ENCODE data around the gene BABAM2.

BABAM2 gene

GRCh38 chr2:28279371-28279770, 388.8 kb downstream of the BABAM2 start:
- TF ChIP-seq MYC (IDR thresholded peaks at IDR 0.05; ENCODE audit: low read depth, low read length) (no peak), POLR2A (IDR thresholded peaks at IDR 0.05; ENCODE audit: extremely low read depth, insufficient read length) (no peak), MAX (IDR thresholded peaks at IDR 0.05; ENCODE audit: low read depth, low read length) (no peak)
- TF ChIP-seq, protein P1, sequence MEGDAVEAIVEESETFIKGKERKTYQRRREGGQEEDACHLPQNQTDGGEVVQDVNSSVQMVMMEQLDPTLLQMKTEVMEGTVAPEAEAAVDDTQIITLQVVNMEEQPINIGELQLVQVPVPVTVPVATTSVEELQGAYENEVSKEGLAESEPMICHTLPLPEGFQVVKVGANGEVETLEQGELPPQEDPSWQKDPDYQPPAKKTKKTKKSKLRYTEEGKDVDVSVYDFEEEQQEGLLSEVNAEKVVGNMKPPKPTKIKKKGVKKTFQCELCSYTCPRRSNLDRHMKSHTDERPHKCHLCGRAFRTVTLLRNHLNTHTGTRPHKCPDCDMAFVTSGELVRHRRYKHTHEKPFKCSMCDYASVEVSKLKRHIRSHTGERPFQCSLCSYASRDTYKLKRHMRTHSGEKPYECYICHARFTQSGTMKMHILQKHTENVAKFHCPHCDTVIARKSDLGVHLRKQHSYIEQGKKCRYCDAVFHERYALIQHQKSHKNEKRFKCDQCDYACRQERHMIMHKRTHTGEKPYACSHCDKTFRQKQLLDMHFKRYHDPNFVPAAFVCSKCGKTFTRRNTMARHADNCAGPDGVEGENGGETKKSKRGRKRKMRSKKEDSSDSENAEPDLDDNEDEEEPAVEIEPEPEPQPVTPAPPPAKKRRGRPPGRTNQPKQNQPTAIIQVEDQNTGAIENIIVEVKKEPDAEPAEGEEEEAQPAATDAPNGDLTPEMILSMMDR (IDR thresholded peaks at IDR 0.05; ENCODE audit: low read depth, low read length): no peak
- DNase-seq (ENCODE audit: low read depth): no peak
- no peak overlapping the region for H3K4me3 ChIP-seq (ENCODE audit: low read depth, low read length)

GRCh38 chr2:28280619-28281018, 390.1 kb downstream of the BABAM2 start:
- TF ChIP-seq, protein P1 (IDR thresholded peaks at IDR 0.05; ENCODE audit: low read depth, low read length): no peak
- TF ChIP-seq MYC (IDR thresholded peaks at IDR 0.05; ENCODE audit: low read depth, low read length) (no peak), MAX (IDR thresholded peaks at IDR 0.05; ENCODE audit: low read depth, low read length) (no peak), POLR2A (IDR thresholded peaks at IDR 0.05; ENCODE audit: extremely low read depth, insufficient read length) (no peak)
- H3K4me3 ChIP-seq (ENCODE audit: low read depth, low read length): no peak overlapping the region
- no peak for DNase-seq (ENCODE audit: low read depth)

GRCh38 chr2:28281739-28282138, 391.2 kb downstream of the BABAM2 start:
- H3K4me3 ChIP-seq (ENCODE audit: low read depth, low read length): no peak overlapping the region
- TF ChIP-seq, protein P1 (IDR thresholded peaks at IDR 0.05; ENCODE audit: low read depth, low read length): no peak
- no peak for TF ChIP-seq MYC (IDR thresholded peaks at IDR 0.05; ENCODE audit: low read depth, low read length)
- no peak for TF ChIP-seq POLR2A (IDR thresholded peaks at IDR 0.05; ENCODE audit: extremely low read depth, insufficient read length)
- no peak for TF ChIP-seq MAX (IDR thresholded peaks at IDR 0.05; ENCODE audit: low read depth, low read length)
- DNase-seq (ENCODE audit: low read depth): no peak

GRCh38 chr2:28282248-28282647, 391.7 kb downstream of the BABAM2 start:
- TF ChIP-seq MAX (IDR thresholded peaks at IDR 0.05; ENCODE audit: low read depth, low read length): no peak
- TF ChIP-seq POLR2A (IDR thresholded peaks at IDR 0.05; ENCODE audit: extremely low read depth, insufficient read length): no peak
- no peak for TF ChIP-seq MYC (IDR thresholded peaks at IDR 0.05; ENCODE audit: low read depth, low read length)
- TF ChIP-seq, protein P1 (IDR thresholded peaks at IDR 0.05; ENCODE audit: low read depth, low read length): no peak
- no peak overlapping the region for H3K4me3 ChIP-seq (ENCODE audit: low read depth, low read length)
- DNase-seq (ENCODE audit: low read depth): no peak

DNA sequence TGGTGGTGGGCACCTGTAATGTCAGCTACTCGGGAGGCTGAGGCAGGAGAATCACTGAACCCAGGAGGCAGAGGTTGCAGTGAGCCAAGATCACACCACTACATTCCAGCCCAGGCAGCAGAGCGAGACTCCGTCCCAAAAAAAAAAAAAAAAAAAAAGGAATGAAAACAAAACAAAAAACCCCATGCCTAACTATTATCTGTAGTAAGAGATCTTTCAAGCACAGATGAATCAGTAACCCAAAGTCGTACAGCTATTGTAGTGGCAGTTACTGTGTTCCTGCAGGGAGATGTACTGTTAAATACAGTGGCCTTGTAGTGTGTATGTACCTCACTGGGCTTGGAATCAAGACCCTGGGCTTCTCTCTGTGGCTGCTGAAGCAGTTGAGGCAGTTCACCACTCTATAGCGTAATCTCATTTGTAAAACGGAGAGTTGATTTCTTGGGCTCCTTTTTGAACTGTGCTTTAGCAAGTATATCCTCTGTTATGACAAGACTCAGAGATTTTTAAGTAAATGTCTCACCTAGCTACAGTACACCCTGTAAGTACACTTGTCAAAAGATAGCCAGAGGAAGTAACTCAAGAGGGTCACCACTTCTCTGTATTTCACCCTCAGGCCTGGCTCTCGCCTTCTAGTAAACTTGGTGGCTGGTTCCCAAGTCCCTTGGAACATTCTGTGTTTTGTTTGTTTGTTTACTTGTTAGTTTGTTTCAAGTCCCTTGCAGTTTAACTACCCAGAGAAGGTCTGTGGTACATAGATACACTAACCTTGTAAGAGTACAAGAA, 392.5 kb downstream of the BABAM2 start:
- no peak for DNase-seq (ENCODE audit: low read depth)
- TF ChIP-seq POLR2A (IDR thresholded peaks at IDR 0.05; ENCODE audit: extremely low read depth, insufficient read length) (no peak), MYC (IDR thresholded peaks at IDR 0.05; ENCODE audit: low read depth, low read length) (no peak), MAX (IDR thresholded peaks at IDR 0.05; ENCODE audit: low read depth, low read length) (no peak)
- TF ChIP-seq, protein P1 (IDR thresholded peaks at IDR 0.05; ENCODE audit: low read depth, low read length): no peak
- H3K4me3 ChIP-seq (ENCODE audit: low read depth, low read length): no peak overlapping the region
